Measurements from ENCODE around the gene DNAJC5. TPM values are rescaled to one million over a fixed set of nuclear protein-coding genes. Genes with fewer than 3 reads are reported as not detected.

DNAJC5 gene
- total and polyA plus RNA-seq, 2 donors from 2014 or later: 24.4 to 52.3 TPM

DNA sequence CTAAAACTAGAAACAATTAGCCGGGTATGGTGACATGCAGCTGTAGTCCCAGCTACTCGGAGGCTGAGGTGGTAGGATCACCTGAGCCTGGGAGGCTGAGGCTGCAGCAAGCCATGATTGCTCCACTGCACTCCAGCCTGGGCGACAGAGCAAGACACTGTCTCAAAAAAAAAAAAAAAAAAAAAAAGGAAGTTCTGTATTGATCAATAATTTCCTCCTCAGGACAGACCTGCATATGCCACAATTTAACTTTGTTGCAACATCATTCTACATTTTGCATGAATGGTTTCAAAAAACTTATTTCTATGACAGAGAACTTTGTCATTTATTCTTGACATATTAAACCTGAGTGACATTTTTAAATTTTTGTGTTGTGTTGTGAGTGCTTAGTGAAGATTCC lies 5.5 kb downstream of the DNAJC5 start:
- no peak for FAIRE-seq
- Histone ChIP-seq H3K27me3 (ENCODE audit: control insufficient read depth, insufficient read depth, low read length) (no peaks in the 10 kb centered on the region), H3K36me3 (ENCODE audit: control insufficient read depth in 2 of 3, insufficient read depth in 3 of 3, low read length in 3 of 3) (no peaks in the 10 kb centered on the region), H3K4me1 (ENCODE audit: control insufficient read depth in 2 of 3, insufficient read depth in 2 of 3, low read depth in 1 of 3, low read length in 3 of 3) (peaks cover 0 to 13% (median 0%) of the 10 kb centered on the region in 3 donors), H3K9ac (ENCODE audit: low read length in 3 of 3) (no peak overlapping the region), H3K4me3 (ENCODE audit: low read length in 3 of 3) (no peak overlapping the region), H3K9me3 (ENCODE audit: control insufficient read depth in 2 of 3, insufficient read depth in 1 of 3, low read length in 3 of 3) (no peaks in the 10 kb centered on the region), H3K27ac (ENCODE audit: low read depth in 2 of 2, low read length in 2 of 2) (no peak overlapping the region)
- TF ChIP-seq, protein P1, sequence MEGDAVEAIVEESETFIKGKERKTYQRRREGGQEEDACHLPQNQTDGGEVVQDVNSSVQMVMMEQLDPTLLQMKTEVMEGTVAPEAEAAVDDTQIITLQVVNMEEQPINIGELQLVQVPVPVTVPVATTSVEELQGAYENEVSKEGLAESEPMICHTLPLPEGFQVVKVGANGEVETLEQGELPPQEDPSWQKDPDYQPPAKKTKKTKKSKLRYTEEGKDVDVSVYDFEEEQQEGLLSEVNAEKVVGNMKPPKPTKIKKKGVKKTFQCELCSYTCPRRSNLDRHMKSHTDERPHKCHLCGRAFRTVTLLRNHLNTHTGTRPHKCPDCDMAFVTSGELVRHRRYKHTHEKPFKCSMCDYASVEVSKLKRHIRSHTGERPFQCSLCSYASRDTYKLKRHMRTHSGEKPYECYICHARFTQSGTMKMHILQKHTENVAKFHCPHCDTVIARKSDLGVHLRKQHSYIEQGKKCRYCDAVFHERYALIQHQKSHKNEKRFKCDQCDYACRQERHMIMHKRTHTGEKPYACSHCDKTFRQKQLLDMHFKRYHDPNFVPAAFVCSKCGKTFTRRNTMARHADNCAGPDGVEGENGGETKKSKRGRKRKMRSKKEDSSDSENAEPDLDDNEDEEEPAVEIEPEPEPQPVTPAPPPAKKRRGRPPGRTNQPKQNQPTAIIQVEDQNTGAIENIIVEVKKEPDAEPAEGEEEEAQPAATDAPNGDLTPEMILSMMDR (IDR thresholded peaks at IDR 0.05; ENCODE audit: borderline replicate concordance, extremely low read depth, insufficient read depth): no peak
- intact Hi-C loops (cut with DNase I): no loop called here
- DNase-seq: no peak

GRCh38 chr20:63903796-63904561 lies 9.1 kb downstream of the DNAJC5 start:
- TF ChIP-seq, protein P1 (IDR thresholded peaks at IDR 0.05; ENCODE audit: borderline replicate concordance, extremely low read depth, insufficient read depth): no peak
- H3K9ac ChIP-seq (ENCODE audit: low read length in 3 of 3): no peak overlapping the region
- no peaks in the 10 kb centered on the region for H3K9me3 ChIP-seq (ENCODE audit: control insufficient read depth in 2 of 3, insufficient read depth in 1 of 3, low read length in 3 of 3)
- intact Hi-C loops (cut with DNase I): no loop called here
- no peak for DNase-seq
- H3K27me3 ChIP-seq (ENCODE audit: control insufficient read depth, insufficient read depth, low read length): no peaks in the 10 kb centered on the region
- no peak overlapping the region for H3K4me3 ChIP-seq (ENCODE audit: low read length in 3 of 3)
- no peak overlapping the region for H3K27ac ChIP-seq (ENCODE audit: low read depth in 2 of 2, low read length in 2 of 2)
- peaks cover 0 to 6% (median 4%) of the 10 kb centered on the region in 3 donors for H3K4me1 ChIP-seq (ENCODE audit: control insufficient read depth in 2 of 3, insufficient read depth in 2 of 3, low read depth in 1 of 3, low read length in 3 of 3)
- no peak for FAIRE-seq
- no peaks in the 10 kb centered on the region for H3K36me3 ChIP-seq (ENCODE audit: control insufficient read depth in 2 of 3, insufficient read depth in 3 of 3, low read length in 3 of 3)

DNA sequence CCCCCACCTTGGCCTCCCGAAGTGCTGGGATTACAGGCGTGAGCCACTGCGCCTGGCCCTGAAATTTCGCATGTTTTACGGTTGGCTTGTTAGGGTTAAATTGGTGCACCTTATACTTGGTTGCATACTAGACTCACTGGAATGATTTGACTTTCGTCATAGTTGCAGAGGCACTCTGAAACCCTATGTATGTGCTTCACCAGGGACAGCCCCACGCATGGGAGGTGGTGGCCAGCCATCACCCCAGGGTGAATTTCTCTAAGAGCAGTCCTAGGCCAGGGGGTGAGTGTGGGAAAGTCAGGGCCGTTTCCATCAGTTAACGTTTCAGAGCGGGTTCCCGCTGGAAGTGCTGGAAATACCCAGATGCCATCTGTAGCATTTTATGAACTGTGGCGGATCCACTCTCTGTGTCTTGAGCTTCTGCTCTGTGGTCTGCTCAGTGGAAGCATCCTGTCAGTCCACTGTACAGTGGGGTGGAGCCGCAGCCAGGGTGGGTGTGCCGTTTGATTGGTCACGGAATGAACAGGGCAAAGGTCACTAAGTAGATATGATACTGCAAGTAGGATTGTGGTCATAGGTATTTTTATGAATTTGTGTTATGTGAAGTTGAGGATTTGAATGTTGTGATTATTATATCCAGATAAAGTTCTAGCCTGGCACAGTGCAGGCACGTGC lies 13.2 kb downstream of the DNAJC5 start:
- Histone ChIP-seq H3K36me3 (ENCODE audit: control insufficient read depth in 2 of 3, insufficient read depth in 3 of 3, low read length in 3 of 3) (no peaks in the 10 kb centered on the region), H3K9ac (ENCODE audit: low read length in 3 of 3) (no peak overlapping the region), H3K4me1 (ENCODE audit: control insufficient read depth in 2 of 3, insufficient read depth in 2 of 3, low read depth in 1 of 3, low read length in 3 of 3) (peaks cover 0 to 14% (median 4%) of the 10 kb centered on the region in 3 donors), H3K27me3 (ENCODE audit: control insufficient read depth, insufficient read depth, low read length) (no peaks in the 10 kb centered on the region), H3K27ac (ENCODE audit: low read depth in 2 of 2, low read length in 2 of 2) (no peak overlapping the region), H3K9me3 (ENCODE audit: control insufficient read depth in 2 of 3, insufficient read depth in 1 of 3, low read length in 3 of 3) (no peaks in the 10 kb centered on the region), H3K4me3 (ENCODE audit: low read length in 3 of 3) (no peak overlapping the region)
- DNase-seq (no peak), FAIRE-seq (no peak)
- intact Hi-C loops (cut with DNase I): no loop called here
- TF ChIP-seq, protein P1 (IDR thresholded peaks at IDR 0.05; ENCODE audit: borderline replicate concordance, extremely low read depth, insufficient read depth): no peak

Measured in kidney (tissue), 14 donors.